Endothelial cell (in vitro differentiated cells): ENCODE results near the gene TMEM82. TPM values are rescaled to one million over a fixed set of nuclear protein-coding genes. Genes with fewer than 3 reads are reported as not detected.

ENCODE experiments used
- DNase-seq: peaks from one replicate; pipeline ENCODE4 v3.0.0; 2021; ENCODE audit warnings: low spot score
- H3K27ac Mint-ChIP-seq: one replicate; pipeline ENCODE4 v1.8.0; 2021; ENCODE audit warnings: mixed read lengths, inconsistent platforms; ENCODE audit not compliant: unreplicated experiment
- H3K27me3 Mint-ChIP-seq: one replicate; pipeline ENCODE4 v1.8.0; 2021; ENCODE audit warnings: mild to moderate bottlenecking, moderate library complexity, mixed read lengths, inconsistent platforms; ENCODE audit not compliant: unreplicated experiment
- H3K36me3 Mint-ChIP-seq: one replicate; pipeline ENCODE4 v1.8.0; 2021; ENCODE audit warnings: mild to moderate bottlenecking, low read depth, mixed read lengths, inconsistent platforms; ENCODE audit not compliant: unreplicated experiment
- H3K4me1 Mint-ChIP-seq: one replicate; pipeline ENCODE4 v1.8.0; 2021; ENCODE audit warnings: mild to moderate bottlenecking, mixed read lengths, inconsistent platforms; ENCODE audit not compliant: unreplicated experiment
- H3K4me3 Mint-ChIP-seq: one replicate; pipeline ENCODE4 v1.8.0; 2021; ENCODE audit warnings: mild to moderate bottlenecking, mixed read lengths, inconsistent platforms; ENCODE audit not compliant: unreplicated experiment
- H3K9me3 Mint-ChIP-seq: one replicate; pipeline ENCODE4 v1.8.0; 2021; ENCODE audit warnings: mixed read lengths, inconsistent platforms; ENCODE audit not compliant: unreplicated experiment
- total RNA-seq: library from RNA; stranded (reverse); fragmentation: NEBNext Ultra II Directional; extraction: Animal tissue kit (Norgen Biotek cat#: 25700); gene quantifications from one replicate; pipeline ENCODE4 v1.2.1, GENCODE V29; 2021; ENCODE audit not compliant: unreplicated experiment
- TF ChIP-seq, protein P1 (sequence below): fragments of 200-600 bp; sonication (generic); IDR thresholded peaks from one replicate; pipeline ENCODE4 v1.5.0; 2021; ENCODE audit warnings: antibody characterized with exemption; ENCODE audit not compliant: unreplicated experiment

The TMEM82 gene
- total RNA-seq, 1 donor from 2014 or later, result not detected

DNA sequence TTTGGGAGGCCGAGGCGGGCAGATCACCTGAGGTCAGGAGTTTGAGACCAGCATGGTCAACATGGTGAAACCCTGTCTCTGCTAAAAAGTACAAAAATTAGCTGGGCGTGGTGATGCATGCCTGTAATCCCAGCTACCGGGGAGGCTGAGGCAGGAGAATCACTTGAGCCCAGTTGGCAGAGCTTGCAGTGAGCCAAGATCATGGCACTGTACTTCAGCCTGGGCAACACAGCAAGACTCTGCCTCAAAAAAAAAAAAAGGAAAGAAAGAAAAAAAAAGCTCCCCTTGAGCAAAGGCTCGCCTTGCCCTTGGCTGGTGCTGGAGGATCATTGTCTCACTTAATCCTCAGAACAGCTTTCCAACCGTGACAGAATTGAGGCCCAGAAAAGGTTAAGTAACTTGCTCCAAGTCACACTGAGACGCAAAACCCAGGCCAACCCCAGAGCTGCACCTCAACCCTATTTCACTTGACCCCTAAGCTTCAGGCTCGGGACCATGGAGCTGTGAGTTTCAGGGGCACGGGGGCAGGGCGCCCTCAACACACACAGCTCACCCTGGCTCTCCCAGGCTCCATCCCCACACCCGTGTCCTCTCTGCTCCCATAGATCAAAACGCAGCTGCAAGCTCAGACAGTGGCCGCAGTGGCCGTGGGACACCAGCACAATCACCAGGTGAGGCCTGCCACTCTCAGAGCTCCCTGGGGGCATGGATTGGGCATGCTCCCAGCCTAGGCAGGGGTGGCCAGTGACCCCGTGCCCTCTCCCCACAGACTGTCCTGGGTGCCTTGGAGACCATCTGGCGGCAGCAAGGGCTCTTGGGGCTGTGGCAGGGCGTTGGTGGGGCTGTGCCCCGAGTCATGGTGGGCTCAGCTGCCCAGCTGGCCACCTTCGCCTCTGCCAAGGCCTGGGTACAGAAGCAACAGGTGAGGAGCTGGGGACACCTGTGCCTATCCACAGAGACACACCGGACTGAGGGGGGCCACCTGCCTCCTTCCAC lies 4.7 kb upstream of the TMEM82 start:
- Mint-ChIP-seq H3K4me3 (no peak overlapping the region), H3K27ac (peak overlapping the region; percentile 43)

DNA sequence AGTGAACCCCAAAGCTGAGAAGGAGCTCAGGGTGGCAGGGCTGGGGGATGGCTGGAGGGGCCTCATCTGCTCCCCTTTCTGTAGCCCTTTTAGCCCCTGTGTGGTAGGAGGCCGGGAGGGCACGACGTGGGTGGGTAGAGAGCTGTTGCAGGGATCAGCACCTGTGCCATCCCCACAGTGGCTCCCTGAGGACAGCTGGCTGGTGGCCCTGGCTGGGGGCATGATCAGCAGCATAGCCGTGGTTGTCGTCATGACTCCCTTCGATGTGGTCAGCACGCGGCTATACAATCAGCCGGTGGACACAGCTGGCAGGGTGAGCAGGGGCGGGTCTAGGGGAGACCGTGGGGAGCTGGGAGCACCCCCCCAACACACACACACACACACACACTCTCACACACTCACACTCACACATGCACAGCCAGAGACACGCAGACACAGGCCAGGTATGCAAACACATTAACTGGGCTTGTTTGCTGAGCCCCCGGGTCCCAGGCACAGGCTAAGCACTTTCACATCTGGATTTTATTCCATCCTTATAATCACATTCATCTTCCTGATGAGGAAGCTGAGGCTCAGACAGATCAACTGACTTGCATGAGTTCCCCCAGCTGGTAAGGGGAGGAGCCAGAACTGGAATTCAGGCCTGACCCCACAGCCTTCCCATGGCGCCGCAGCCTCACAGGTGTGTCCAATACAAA lies 3.7 kb upstream of the TMEM82 start:
- TF ChIP-seq, protein P1, sequence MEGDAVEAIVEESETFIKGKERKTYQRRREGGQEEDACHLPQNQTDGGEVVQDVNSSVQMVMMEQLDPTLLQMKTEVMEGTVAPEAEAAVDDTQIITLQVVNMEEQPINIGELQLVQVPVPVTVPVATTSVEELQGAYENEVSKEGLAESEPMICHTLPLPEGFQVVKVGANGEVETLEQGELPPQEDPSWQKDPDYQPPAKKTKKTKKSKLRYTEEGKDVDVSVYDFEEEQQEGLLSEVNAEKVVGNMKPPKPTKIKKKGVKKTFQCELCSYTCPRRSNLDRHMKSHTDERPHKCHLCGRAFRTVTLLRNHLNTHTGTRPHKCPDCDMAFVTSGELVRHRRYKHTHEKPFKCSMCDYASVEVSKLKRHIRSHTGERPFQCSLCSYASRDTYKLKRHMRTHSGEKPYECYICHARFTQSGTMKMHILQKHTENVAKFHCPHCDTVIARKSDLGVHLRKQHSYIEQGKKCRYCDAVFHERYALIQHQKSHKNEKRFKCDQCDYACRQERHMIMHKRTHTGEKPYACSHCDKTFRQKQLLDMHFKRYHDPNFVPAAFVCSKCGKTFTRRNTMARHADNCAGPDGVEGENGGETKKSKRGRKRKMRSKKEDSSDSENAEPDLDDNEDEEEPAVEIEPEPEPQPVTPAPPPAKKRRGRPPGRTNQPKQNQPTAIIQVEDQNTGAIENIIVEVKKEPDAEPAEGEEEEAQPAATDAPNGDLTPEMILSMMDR, result no peak
- no peak overlapping the region for H3K4me3 Mint-ChIP-seq
- H3K36me3 Mint-ChIP-seq, result no peaks in the 10 kb centered on the region
- DNase-seq, result no peak
- H3K9me3 Mint-ChIP-seq, result no peaks in the 10 kb centered on the region
- H3K4me1 Mint-ChIP-seq, result no peaks in the 10 kb centered on the region
- H3K27ac Mint-ChIP-seq, result peak overlapping the region; percentile 36
- peaks cover 11% of the 10 kb centered on the region for H3K27me3 Mint-ChIP-seq

More for the DNA sequence above, 4.7 kb upstream of the TMEM82 start:
- DNase-seq, result no peak
- Mint-ChIP-seq H3K27me3 (peaks cover 14% of the 10 kb centered on the region), H3K9me3 (no peaks in the 10 kb centered on the region), H3K36me3 (peaks cover 6% of the 10 kb centered on the region), H3K4me1 (no peaks in the 10 kb centered on the region)
- TF ChIP-seq, protein P1, result no peak

DNA sequence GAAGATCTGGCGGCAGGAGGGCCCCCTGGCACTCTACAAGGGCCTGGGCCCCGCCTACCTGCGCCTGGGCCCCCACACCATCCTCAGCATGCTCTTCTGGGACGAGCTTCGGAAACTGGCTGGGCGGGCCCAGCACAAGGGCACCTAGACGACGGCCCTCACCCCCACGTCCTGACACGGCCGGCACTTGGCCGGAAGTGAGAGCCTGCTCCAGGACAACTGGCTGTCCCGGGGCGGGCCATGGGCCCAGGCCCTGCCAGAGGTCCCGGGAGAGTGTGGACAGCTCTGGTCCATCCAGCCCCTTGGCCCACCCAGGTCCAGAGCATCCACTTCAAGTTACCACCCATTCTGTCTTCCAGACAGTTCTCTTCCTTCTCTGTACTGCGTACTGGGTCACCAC lies 3.0 kb upstream of the TMEM82 start:
- Mint-ChIP-seq H3K27ac (no peak overlapping the region), H3K27me3 (peaks cover 10% of the 10 kb centered on the region), H3K9me3 (no peaks in the 10 kb centered on the region), H3K4me1 (no peaks in the 10 kb centered on the region), H3K36me3 (no peaks in the 10 kb centered on the region), H3K4me3 (no peak overlapping the region)
- DNase-seq, result no peak
- TF ChIP-seq, protein P1, result no peak

DNA sequence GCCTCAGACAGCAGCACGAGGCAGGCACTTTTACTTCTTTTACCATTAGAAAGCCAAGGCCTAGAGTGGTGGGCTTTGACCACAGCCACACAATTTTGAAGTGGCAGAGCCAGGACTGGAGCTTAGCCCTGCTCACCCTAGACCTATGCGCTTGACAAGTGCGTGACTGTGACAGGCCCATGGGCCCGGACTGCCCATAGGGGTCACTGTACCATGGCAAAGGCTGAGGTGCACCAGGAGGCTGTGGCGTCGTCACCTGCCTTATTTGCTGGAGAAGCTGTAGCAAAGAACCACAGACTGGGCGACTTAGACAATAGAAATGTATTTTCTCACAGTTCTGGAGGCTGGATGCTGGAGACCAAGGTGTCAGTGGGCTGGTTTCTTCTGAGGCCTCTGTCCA lies 2.6 kb upstream of the TMEM82 start:
- peaks cover 8% of the 10 kb centered on the region for H3K27me3 Mint-ChIP-seq
- TF ChIP-seq, protein P1, result no peak
- no peaks in the 10 kb centered on the region for H3K9me3 Mint-ChIP-seq
- no peak for DNase-seq
- no peak overlapping the region for H3K27ac Mint-ChIP-seq
- H3K36me3 Mint-ChIP-seq, result no peaks in the 10 kb centered on the region
- H3K4me1 Mint-ChIP-seq, result no peaks in the 10 kb centered on the region
- H3K4me3 Mint-ChIP-seq, result no peak overlapping the region
